OCI-LY7 (cell line): Measurements from ENCODE around the gene AKR1E2. TPM values are rescaled to one million over a fixed set of nuclear protein-coding genes. Genes with fewer than 3 reads are reported as not detected.

Experiments
- BruUV-seq: library from RNA; stranded (reverse); fragments of 400-500 nt; replicated peaks from 2 replicates; lab custom pipeline; 2021; lab: Mats Ljungman, UMichigan
- CTCF ChIA-PET: fragments of 300-600 bp; sonication (Branson Sonifier 250); formaldehyde crosslinking; loops from one replicate; lab custom pipeline; 2022; ENCODE audit warnings: antibody characterized with exemption; ENCODE audit not compliant: unreplicated experiment; lab: Charles Lee
- POLR2A ChIA-PET: fragments of 300-600 bp; sonication (Branson Sonifier 250); formaldehyde crosslinking; loops from one replicate; lab custom pipeline; 2022; ENCODE audit warnings: antibody characterized with exemption; lab: Charles Lee
- DNase-seq: peaks from one replicate; pipeline ENCODE4 v3.0.0-alpha.2; 2015; ENCODE audit warnings: low spot score
- H2AFZ ChIP-seq: fragments of 200-600 bp; sonication (generic), shearing (Covaris generic); 2 replicates; pipeline ENCODE4 v1.6.1; 2014; ENCODE audit warnings: mild to moderate bottlenecking, antibody characterized with exemption, low read length, moderate library complexity
- H3K27ac ChIP-seq: fragments of 200-600 bp; sonication (generic); 2 replicates; pipeline ENCODE4 v1.5.1; 2014; ENCODE audit warnings: mixed run types, low read depth, mild to moderate bottlenecking, moderate library complexity, low read length, inconsistent platforms; ENCODE audit not compliant: poor library complexity, severe bottlenecking
- H3K36me3 ChIP-seq: fragments of 200-600 bp; sonication (generic); 2 replicates; pipeline ENCODE4 v1.6.1; 2014; ENCODE audit warnings: mild to moderate bottlenecking, antibody characterized with exemption, low read length, moderate library complexity, mixed read lengths; ENCODE audit not compliant: insufficient read depth
- H3K4me1 ChIP-seq: fragments of 200-600 bp; sonication (generic); 2 replicates; pipeline ENCODE4 v1.5.1; 2014; ENCODE audit warnings: mild to moderate bottlenecking, low read length; ENCODE audit not compliant: insufficient read depth, poor library complexity, severe bottlenecking
- H3K4me2 ChIP-seq: fragments of 200-600 bp; sonication (generic); 2 replicates; pipeline ENCODE4 v1.6.1; 2014; ENCODE audit warnings: mild to moderate bottlenecking, low read length
- H3K4me3 ChIP-seq: fragments of 200-600 bp; sonication (generic); 2 replicates; pipeline ENCODE4 v1.5.1; 2014; ENCODE audit warnings: mild to moderate bottlenecking, low read depth, low read length; ENCODE audit not compliant: poor library complexity, severe bottlenecking
- H3K79me2 ChIP-seq: fragments of 200-600 bp; sonication (generic); 2 replicates; pipeline ENCODE4 v1.6.1; 2016; ENCODE audit warnings: low read depth, mild to moderate bottlenecking, low read length, moderate library complexity, mixed read lengths; ENCODE audit not compliant: insufficient read depth
- H3K9me2 ChIP-seq: fragments of 200-600 bp; sonication (generic); 2 replicates; pipeline ENCODE4 v1.6.1; 2016; ENCODE audit warnings: mild to moderate bottlenecking, low read length, mixed read lengths; ENCODE audit not compliant: insufficient read depth
- H3K9me3 ChIP-seq: fragments of 200-600 bp; sonication (generic); 2 replicates; pipeline ENCODE4 v1.6.1; 2014; ENCODE audit warnings: mild to moderate bottlenecking, mixed run types, low read length, mixed read lengths
- H4K20me1 ChIP-seq: fragments of 200-600 bp; sonication (generic); 2 replicates; pipeline ENCODE4 v1.6.1; 2014; ENCODE audit warnings: mild to moderate bottlenecking, antibody characterized with exemption, low read length, moderate library complexity, mixed read lengths; ENCODE audit not compliant: insufficient read depth
- EZH2phosphoT487 ChIP-seq: fragments of 200-600 bp; sonication (generic); IDR thresholded peaks from 2 replicates; pipeline ENCODE4 v1.6.1; 2018; ENCODE audit warnings: low read depth, borderline replicate concordance, mild to moderate bottlenecking, mixed run types, antibody characterized with exemption, low read length, moderate library complexity, mixed read lengths
- intact Hi-C: fragments of 100-400 bp; cut with micrococcal nuclease; formaldehyde crosslinking; loops from one replicate; pipeline ENCODE4 v1.10.0; 2022; ENCODE audit not compliant: unreplicated experiment
- total RNA-seq, 2 experiments: library from RNA; depleted of rRNA in 1 of 2; stranded (reverse); fragments of >200 nt in 1 of 2; shearing (Covaris generic) in 1 of 2; gene quantifications; 2 replicates each; pipeline ENCODE4 v1.2.3, GENCODE V29; 2014 to 2022
- TF ChIP-seq, protein P1 (sequence below): fragments of 200-600 bp; sonication (generic); conservative IDR thresholded peaks from 2 replicates; pipeline ENCODE4 v1.5.1; 2014; ENCODE audit warnings: mild to moderate bottlenecking, antibody characterized with exemption, low read length, moderate library complexity, mixed read lengths

AKR1E2 gene
- total RNA-seq, 2 experiments from 2014 or later, result not detected

DNA sequence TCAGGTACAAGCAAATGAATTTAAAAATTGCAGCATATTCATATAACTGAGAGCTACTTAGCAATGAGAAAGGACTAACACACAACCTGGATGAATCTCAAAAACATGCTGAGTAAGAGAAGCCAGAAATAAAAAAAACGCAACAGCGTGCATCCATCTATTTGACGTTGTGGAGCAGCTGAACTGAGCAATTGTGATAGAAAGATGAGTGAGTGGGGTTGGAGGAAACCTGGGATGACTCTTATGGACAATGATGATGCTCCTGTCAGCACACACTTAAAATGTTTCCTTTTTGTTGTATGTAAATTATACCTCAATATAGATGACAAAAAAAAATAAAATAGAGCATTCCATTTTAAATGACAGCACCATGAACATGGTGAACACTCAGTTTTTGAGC lies 36.0 kb upstream of the AKR1E2 start:
- no peak for TF ChIP-seq EZH2phosphoT487
- TF ChIP-seq, protein P1, sequence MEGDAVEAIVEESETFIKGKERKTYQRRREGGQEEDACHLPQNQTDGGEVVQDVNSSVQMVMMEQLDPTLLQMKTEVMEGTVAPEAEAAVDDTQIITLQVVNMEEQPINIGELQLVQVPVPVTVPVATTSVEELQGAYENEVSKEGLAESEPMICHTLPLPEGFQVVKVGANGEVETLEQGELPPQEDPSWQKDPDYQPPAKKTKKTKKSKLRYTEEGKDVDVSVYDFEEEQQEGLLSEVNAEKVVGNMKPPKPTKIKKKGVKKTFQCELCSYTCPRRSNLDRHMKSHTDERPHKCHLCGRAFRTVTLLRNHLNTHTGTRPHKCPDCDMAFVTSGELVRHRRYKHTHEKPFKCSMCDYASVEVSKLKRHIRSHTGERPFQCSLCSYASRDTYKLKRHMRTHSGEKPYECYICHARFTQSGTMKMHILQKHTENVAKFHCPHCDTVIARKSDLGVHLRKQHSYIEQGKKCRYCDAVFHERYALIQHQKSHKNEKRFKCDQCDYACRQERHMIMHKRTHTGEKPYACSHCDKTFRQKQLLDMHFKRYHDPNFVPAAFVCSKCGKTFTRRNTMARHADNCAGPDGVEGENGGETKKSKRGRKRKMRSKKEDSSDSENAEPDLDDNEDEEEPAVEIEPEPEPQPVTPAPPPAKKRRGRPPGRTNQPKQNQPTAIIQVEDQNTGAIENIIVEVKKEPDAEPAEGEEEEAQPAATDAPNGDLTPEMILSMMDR, result no peak
- Histone ChIP-seq H3K4me2 (no peak overlapping the region), H3K36me3 (no peaks in the 10 kb centered on the region), H3K9me2 (no peaks in the 10 kb centered on the region), H3K79me2 (no peaks in the 10 kb centered on the region), H3K4me1 (no peaks in the 10 kb centered on the region), H2AFZ (no peak overlapping the region), H3K27ac (no peak overlapping the region), H3K4me3 (no peak overlapping the region), H4K20me1 (no peaks in the 10 kb centered on the region), H3K9me3 (no peaks in the 10 kb centered on the region)
- POLR2A ChIA-PET, result interaction anchor here (1.0 to 1.5 kb wide), 2 partner anchors 9 to 25 kb away, joined by 3 read pairs; no protein-coding TSS in a partner anchor
- CTCF ChIA-PET, result no interaction called here
- BruUV-seq, result no TSS peak
- DNase-seq, result no peak
- intact Hi-C loops, result no loop called here

DNA sequence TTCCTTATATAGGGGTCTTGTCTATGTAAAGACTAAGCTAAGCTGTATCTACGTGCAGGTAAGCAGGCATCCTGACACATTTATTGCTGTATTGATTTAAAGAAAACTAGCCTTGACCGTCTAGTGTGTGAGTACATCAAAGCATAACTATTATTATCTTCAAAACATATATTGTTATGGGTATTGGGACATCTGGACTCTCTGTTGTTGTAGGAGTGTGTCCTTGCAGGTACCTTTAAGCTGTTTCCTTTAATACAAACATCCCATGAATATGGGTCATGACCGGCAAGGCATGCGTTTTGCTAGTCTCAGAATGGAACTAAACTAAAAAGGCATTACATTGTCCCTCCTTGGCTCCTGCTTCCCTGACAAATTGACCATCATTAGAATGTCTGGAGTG lies 35.1 kb upstream of the AKR1E2 start:
- no peaks in the 10 kb centered on the region for H3K79me2 ChIP-seq
- no peaks in the 10 kb centered on the region for H4K20me1 ChIP-seq
- H3K4me2 ChIP-seq, result no peak overlapping the region
- H3K36me3 ChIP-seq, result no peaks in the 10 kb centered on the region
- no peak overlapping the region for H3K27ac ChIP-seq
- H3K4me3 ChIP-seq, result no peak overlapping the region
- H3K4me1 ChIP-seq, result no peaks in the 10 kb centered on the region
- ChIA-PET CTCF (no interaction called here), POLR2A (interaction anchor here (1.0 to 1.5 kb wide), 2 partner anchors 10 to 24 kb away, joined by 3 read pairs; no protein-coding TSS in a partner anchor)
- no peak for DNase-seq
- no peak overlapping the region for H2AFZ ChIP-seq
- no peaks in the 10 kb centered on the region for H3K9me3 ChIP-seq
- TF ChIP-seq, protein P1, result no peak
- no peak for TF ChIP-seq EZH2phosphoT487
- no peaks in the 10 kb centered on the region for H3K9me2 ChIP-seq
- no TSS peak for BruUV-seq
- intact Hi-C loops, result no loop called here

DNA sequence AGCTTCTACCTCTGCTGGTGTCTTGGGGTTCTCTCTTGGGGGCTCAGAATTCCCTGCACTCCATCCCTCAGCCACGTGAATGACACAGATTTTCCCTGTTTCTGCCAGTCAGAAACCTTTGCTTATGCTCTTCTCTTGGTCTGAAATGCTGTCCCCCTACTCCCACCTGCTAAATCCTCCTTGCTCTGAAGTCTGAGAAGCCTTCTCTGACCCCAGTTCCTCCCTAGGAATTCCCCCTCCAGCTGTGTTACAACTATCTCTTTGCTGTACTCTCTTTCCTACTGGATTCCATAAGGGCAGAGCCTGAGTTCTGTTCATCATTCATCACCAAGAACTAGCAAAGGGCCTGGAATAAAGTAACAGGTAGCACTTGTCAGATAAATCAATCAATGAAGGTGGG lies 33.6 kb upstream of the AKR1E2 start:
- Histone ChIP-seq H3K4me3 (no peak overlapping the region), H2AFZ (no peak overlapping the region), H3K27ac (no peak overlapping the region), H3K9me3 (no peaks in the 10 kb centered on the region), H3K4me1 (no peaks in the 10 kb centered on the region), H3K36me3 (no peaks in the 10 kb centered on the region), H3K79me2 (no peaks in the 10 kb centered on the region), H3K9me2 (no peaks in the 10 kb centered on the region), H3K4me2 (no peak overlapping the region), H4K20me1 (no peaks in the 10 kb centered on the region)
- CTCF ChIA-PET, result no interaction called here
- DNase-seq, result no peak
- POLR2A ChIA-PET, result no interaction called here
- BruUV-seq, result no TSS peak
- TF ChIP-seq, protein P1, result no peak
- TF ChIP-seq EZH2phosphoT487, result no peak
- intact Hi-C loops, result no loop called here
